ENCODE data around the gene SORCS1. TPM values are rescaled to one million over a fixed set of nuclear protein-coding genes. Genes with fewer than 3 reads are reported as not detected.

SORCS1 gene
- total RNA-seq, 1 experiment from 2014 or later, result 1.7 TPM

GRCh38 chr10:107031931-107032699 is 132.4 kb downstream of the SORCS1 start:
- Histone ChIP-seq H4K8ac (replicated peaks; ENCODE audit: insufficient read length, low read depth, low read length) (no peak overlapping the region), H2BK15ac (ENCODE audit: low read depth, low read length) (no peak overlapping the region), H3K23ac (ENCODE audit: insufficient read length, low read depth, low read length) (no peak overlapping the region), H3K9me3 (ENCODE audit: control insufficient read depth, low read depth, low read length) (no peaks in the 10 kb centered on the region), H3K79me2 (ENCODE audit: insufficient read depth, low read length) (no peaks in the 10 kb centered on the region), H2BK5ac (ENCODE audit: insufficient read length, low read length) (no peak overlapping the region), H4K91ac (ENCODE audit: insufficient read length, low read depth, low read length) (no peak overlapping the region), H3K27me3 (ENCODE audit: insufficient read depth, low read length) (no peaks in the 10 kb centered on the region), H3K9ac (ENCODE audit: extremely low read depth, insufficient read length, low read length) (no peak overlapping the region), H3T11ph (ENCODE audit: low read length) (no peak overlapping the region), H3K18ac (ENCODE audit: insufficient read length, low read depth, low read length) (no peak overlapping the region), H3K4ac (ENCODE audit: low read depth, low read length) (no peak overlapping the region), H3K14ac (ENCODE audit: insufficient read depth, low read length) (no peak overlapping the region), H3K4me2 (ENCODE audit: insufficient read depth, insufficient read length, low read length) (no peak overlapping the region), H2BK20ac (ENCODE audit: low read depth, low read length, poor library complexity, severe bottlenecking) (no peak overlapping the region), H3K56ac (ENCODE audit: insufficient read length, low read depth, low read length) (no peak overlapping the region), H3K27ac (ENCODE audit: insufficient read length, low read depth, low read length) (no peak overlapping the region), H2AFZ (ENCODE audit: low read length) (no peak overlapping the region), H2AK5ac (ENCODE audit: insufficient read length, low read length) (no peak overlapping the region), H4K20me1 (ENCODE audit: control insufficient read depth, insufficient read depth, insufficient read length) (no peaks in the 10 kb centered on the region), H4K5ac (ENCODE audit: insufficient read length, low read depth, low read length) (no peak overlapping the region), H3K4me1 (ENCODE audit: insufficient read depth, low read length) (peaks cover 3% of the 10 kb centered on the region; the same call in 1 of the 2 replicates), H3K23me2 (ENCODE audit: insufficient read length, low read depth, low read length, poor library complexity, severe bottlenecking) (no peaks in the 10 kb centered on the region), H2BK12ac (ENCODE audit: insufficient read length, low read depth, low read length) (no peak overlapping the region), H2BK120ac (ENCODE audit: low read depth, low read length, poor library complexity, severe bottlenecking) (no peak overlapping the region), H3K79me1 (ENCODE audit: insufficient read depth, low read depth, low read length, poor library complexity, severe bottlenecking) (no peaks in the 10 kb centered on the region)
- WGBS (ENCODE audit: extremely low coverage, insufficient read length, low lambda C conversion rate), result no CpG with 5 or more reads among the region's 5 CpGs
- Mint-ChIP-seq H3K27me3 (ENCODE audit: low read depth) (no peaks in the 10 kb centered on the region), H3K27ac (0 out of 7 replicates have a peak overlapping the region, but pooled peaks of 1 of the 3 experiments have one; percentile 54), H3K4me1 (peaks cover 13 to 28% of the 10 kb centered on the region in 2 experiments), H3K4me3 (no peak overlapping the region), H3K9me3 (no peaks in the 10 kb centered on the region), H3K36me3 (ENCODE audit: insufficient read depth in 1 of 3, low read depth in 3 of 3) (no peaks in the 10 kb centered on the region)
- TF ChIP-seq CTCF (conservative IDR thresholded peaks at IDR 0.05), result no peak
- no peak for DNase-seq

Data from H9 (cell line).